GM10266 (cell line): Measurements from ENCODE around the gene LHX1.

Source experiments
- DNase-seq: peaks from one replicate; pipeline ENCODE4 v3.0.0; 2012; ENCODE audit errors: extremely low spot score
- TF ChIP-seq, protein P1 (sequence below): IDR thresholded peaks from 2 replicates; pipeline ENCODE4 v1.5.1; 2012; ENCODE audit warnings: mild to moderate bottlenecking, low read depth; ENCODE audit not compliant: control insufficient read depth, insufficient read depth; ENCODE audit errors: missing control alignments

The LHX1 gene

DNA sequence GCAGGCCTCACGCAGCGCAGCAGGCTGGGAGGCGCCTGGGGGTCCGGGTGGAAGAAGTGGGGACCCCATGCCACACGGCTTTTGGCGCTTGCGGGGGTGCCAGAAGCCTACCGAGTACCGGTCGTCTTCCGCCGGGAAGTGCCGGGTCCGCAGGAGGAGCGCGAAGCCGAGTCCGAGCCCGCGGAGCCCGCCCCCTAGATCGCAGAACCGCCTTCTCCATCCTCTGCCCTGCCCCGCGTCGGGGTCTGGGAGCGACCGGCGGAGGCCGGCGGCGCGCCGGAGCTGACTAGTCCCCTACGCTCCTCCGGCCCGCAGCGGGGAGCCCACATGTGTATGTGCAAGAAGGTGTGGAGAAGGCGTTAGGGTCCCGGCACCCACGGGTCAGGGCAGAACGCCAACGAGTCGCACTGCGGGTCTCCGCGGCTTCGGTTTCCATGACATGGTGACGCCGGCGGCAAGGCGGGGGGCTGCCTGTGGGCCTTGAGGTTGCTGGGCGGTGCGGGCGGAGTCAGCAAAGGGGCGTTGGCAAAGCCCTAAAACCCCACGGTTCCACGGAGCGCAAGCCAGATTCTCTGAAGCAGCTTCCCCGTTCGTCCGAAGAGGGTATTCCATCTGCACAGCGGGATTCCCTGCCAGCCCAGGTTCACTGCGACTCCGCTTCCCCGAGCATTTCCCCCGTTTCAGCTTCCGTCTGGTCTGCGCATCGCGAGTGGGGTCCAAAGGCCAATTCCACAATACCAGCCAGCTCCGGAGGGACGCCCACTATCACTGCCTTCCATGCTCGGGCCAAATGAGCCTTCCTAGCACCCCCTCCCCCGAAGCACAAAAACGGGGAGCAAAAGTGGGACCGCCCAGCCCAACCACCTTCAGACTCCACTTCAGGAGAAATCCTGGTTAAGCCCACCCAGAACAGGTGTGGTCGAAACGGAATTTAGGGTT, 2.3 kb upstream of the LHX1 start:
- no peak for DNase-seq
- TF ChIP-seq, protein P1, sequence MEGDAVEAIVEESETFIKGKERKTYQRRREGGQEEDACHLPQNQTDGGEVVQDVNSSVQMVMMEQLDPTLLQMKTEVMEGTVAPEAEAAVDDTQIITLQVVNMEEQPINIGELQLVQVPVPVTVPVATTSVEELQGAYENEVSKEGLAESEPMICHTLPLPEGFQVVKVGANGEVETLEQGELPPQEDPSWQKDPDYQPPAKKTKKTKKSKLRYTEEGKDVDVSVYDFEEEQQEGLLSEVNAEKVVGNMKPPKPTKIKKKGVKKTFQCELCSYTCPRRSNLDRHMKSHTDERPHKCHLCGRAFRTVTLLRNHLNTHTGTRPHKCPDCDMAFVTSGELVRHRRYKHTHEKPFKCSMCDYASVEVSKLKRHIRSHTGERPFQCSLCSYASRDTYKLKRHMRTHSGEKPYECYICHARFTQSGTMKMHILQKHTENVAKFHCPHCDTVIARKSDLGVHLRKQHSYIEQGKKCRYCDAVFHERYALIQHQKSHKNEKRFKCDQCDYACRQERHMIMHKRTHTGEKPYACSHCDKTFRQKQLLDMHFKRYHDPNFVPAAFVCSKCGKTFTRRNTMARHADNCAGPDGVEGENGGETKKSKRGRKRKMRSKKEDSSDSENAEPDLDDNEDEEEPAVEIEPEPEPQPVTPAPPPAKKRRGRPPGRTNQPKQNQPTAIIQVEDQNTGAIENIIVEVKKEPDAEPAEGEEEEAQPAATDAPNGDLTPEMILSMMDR: no peak

DNA sequence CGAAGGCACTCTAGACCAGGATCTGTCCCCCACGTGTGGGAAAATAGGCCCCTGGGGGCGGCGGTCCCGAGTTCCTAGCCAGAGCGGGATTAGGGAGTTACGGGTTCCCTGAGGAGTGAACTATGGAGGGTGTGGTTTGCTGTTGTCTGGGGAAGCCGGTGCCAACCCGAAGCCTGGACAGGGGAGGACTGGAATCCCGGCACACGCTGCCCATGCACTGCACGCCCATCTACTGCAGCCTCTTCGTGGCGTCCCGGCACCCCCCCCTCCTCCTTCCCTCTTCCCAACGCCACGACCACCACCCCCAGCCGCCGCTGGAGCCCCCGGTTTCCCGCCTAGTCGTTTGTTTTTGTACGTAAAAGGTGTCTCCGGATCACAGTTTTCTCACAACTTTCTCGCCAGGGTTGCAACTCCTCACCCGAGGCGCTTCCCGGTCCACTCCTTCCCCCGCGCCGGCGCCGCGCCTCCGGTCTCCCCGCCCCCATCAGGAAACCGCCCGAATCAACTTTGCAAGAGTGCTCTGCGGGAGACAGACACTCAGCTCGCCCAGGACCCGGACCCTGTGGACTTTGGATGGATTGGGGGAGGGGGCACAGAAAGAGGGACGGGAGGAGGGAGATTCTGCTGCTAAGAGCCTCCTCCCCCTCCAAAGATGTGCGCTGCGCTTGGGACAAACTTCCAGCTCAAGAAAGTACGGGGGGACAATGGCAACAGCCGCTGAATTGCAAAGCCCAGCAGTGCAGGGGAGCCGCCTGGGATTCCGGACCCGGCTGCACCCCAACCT, 1.4 kb upstream of the LHX1 start:
- no peak for DNase-seq
- TF ChIP-seq, protein P1: no peak

DNA sequence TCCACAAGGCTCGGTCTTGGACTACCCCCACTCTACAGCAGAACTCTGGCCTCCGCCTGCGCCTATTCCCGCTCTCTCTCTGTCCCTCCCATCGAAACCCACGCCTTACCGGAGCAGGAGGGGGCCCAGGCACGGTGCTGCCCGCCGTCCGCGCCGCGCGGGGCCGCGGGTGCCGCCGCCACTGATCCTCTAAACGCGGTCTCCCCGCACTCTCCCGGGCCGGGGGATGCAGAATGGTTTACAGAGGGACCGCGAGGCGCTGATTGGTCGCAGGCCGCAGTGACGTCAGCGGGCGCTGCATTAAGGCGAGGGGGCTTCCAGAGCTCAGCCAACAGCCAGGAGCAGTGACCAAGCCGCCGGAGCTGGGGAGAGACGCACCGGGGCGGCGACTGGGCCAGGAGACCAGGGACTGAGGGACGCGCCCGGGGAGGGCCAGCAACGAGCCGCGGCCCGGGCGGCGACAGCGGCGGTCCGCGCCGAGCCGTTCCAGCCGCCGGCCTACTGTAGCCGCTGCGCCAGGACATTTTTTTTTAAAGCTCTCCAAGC, 747 bp upstream of the LHX1 start:
- peak; percentile 47 for DNase-seq
- TF ChIP-seq, protein P1: no peak

DNA sequence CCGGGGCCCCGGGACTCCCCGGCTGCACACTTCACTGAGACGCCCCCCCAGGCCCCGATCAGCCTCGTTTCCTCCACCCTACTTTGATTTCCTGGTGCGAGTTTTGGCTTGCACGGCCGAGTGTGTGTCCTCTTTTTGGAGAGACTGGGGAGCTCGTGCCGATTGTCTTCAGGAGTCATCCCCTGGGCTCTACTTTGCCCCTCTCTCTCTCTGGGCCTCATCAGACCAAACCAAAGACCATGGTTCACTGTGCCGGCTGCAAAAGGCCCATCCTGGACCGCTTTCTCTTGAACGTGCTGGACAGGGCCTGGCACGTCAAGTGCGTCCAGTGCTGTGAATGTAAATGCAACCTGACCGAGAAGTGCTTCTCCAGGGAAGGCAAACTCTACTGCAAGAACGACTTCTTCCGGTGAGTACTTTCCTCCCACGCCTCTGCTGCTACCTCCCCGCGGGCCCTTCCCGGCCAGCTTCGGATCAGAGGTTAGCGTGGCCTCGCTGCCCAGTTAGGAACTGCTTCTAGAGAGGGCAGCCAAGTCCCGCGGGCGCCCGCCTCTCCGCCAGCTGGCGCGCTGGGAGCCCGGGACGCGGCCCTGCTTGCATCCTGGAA, 787 bp downstream of the LHX1 start:
- peak; percentile 67 for DNase-seq
- TF ChIP-seq, protein P1: no peak

DNA sequence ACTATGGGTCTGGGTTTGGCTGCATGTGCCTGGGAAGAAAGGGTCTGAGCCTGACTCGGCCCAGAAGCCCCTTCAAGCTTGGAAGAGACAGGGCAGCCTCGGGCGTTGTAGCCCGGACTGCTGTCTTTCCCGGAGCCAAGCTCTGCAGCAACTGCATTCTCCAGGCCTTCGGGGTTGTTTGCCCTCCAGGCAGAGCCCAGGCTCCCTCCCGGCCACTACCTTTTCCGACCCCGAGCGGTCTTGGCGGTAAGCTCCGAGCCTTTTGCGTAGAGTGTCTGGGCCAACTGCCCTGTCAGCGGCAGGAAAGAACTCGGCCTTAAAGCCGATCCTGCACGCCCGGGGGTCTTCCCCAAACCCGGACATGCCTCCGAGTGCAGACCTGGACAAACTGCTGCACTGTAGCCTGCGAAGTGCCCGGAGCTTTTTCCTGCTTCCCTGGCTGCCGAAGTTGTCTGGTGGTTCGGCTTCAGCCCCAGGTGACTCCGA, 1.3 kb downstream of the LHX1 start:
- TF ChIP-seq, protein P1: no peak
- no peak for DNase-seq

DNA sequence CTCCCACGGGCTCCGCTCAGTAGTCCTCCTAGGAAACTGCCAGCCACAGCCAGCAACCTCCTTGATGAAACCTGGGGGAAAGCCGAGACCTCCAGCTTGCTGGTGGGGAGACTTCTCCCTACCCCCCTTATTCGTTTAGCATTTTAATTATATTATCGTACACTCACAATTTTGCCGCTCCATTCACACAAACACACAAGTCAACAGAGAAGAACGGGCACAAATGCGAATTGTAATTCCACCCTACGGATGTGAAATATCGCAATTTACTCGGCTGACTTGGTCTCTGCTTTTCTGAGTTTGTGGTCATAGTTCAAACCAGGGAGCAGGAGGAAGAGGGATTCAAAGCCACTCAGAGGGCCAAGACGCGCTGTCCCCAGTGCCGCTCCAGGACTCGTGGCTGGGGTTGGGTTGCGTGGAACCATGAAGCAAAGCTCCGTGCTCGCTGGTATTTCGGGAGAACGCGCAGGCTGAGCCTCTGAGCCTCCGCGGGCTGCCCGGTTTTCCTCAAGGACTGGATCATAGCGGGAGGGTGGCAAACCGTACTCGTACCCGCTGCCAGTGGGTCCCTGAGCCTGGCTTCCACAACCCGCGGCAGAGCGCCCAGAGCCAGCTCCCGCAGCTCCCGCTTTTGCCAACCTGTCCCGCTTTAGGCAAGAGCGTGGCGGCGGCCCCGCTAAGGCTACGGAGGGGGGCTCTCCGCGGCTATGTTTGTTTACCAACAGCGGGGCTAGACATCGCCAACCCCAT, 2.0 kb downstream of the LHX1 start:
- DNase-seq: no peak
- TF ChIP-seq, protein P1: no peak
